HG02870 (cell line): Measurements from ENCODE around the gene ADGRF5.

Experiments
- ATAC-seq: cut with Tn5 transposase; IDR thresholded peaks from one replicate; pipeline ENCODE4 v1.9.1; 2021; ENCODE audit warnings: mild to moderate bottlenecking, moderate library complexity; ENCODE audit not compliant: unreplicated experiment

Gene ADGRF5

DNA sequence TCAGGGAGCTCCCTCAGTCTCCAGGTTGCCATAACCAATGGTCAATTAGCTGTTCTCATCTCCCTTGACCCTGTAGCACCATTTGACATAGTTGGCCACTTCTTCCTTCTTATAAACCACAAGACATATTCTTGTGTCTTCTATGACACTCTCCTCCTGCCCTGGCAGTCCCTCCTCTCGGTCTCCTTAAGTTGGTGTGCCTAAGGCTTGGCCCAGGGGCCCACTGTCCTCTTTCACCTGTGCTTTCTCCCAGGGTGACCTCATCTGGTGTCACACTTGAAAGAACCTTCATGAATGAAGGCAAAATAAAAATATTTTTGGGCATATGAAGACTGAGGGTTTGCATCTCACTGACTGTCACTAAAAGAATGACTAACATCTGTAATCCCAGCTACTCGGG, 9.7 kb upstream of the ADGRF5 start:
- no peak for ATAC-seq

DNA sequence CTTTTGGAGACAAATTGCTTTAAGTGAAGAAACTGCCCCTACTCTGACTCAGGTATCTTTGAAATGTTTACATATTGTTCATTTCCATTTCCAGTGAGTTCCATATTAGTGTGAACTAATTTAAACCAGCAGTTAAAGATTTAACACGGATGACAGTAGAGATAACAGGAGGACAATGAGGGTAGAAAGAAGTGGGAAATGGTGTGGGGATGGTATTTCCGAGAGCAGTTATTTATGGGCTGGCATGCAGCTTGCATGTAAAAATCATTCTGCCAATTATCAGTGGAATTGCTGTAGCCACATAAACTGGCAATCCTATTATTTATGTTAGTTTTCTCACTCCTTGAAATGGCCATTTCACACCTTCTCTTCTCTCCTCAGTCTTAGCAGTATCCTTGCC, 8.6 kb upstream of the ADGRF5 start:
- no peak for ATAC-seq

GRCh38 chr6:46927066-46927465, 5.3 kb upstream of the ADGRF5 start:
- ATAC-seq = no peak

DNA sequence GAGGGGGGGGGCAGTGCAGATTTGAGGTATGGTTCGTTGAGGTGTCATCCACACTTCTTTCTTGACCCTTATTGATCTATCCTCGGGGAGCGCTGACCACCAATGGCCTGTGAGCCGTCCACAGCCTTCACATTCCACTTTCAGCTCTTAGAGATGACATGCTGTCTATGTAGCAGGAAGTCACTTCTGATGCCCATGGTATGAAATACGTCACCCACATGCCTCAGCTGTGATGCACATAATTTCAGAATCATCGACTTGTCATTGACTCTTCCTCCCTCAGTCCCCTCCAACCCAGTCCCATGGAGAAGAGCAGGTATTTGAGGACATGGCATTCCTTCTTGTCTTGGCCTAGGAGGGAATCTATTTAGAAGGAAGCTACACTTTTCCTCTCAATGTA, 4.7 kb upstream of the ADGRF5 start:
- ATAC-seq = no peak

DNA sequence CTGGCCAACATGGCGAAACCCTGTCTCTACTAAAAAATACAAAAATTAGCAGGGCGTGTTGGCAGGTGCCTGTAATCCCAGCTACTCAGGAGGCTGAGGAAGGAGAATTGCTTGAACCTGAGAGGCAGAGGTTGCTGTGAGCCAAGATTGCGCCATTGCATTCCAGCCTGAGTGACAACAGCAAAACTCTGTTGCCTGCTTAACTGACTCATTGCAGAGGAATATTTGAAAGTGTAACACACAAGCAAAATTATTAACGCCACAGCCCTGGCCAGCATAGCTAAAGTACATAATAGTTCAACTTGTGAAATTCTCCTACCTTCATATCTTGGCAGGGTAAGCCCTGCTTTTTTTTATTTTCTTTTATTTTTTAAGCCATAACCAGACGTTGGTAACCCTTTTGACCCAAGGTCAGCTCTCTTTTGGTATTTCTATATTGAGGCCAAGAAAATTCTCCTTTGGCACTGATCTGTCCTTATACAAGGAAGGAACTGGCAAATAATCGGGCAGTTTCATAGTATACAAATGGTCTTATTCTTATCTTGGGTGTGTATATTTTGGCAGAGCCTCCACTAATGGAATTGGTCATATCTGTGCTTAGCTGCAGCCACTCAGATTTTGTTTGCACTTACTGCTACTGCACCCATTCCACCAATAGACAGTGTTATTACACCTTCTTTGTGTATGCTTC, 4.0 kb upstream of the ADGRF5 start:
- ATAC-seq = no peak

DNA sequence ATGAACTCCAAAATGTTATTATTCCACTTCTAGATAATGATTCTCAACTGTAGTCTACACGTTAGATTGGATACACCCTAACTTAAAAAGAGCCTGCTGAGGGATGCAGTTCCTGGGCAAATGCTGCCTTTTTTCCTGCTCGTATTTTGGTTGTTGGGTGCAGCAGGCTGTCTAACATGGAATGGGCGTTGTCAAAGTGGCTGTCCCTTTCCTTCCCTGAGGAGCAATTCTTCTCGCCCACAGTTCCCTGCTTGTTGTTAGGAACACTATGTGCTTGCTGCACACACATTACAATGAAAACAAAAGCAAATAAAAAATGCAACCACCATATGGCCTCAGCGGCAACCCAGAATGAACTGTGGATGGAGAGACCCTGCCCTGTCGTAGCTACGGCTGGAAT, 1.7 kb upstream of the ADGRF5 start:
- ATAC-seq = no peak

- ATAC-seq = no peak
Measured at GRCh38 chr6:46921059-46921458, 679 bp downstream of the ADGRF5 start.

- ATAC-seq = no peak
Measured at GRCh38 chr6:46918806-46919205, 2.9 kb downstream of the ADGRF5 start.

GRCh38 chr6:46917002-46917545, 4.7 kb downstream of the ADGRF5 start:
- ATAC-seq = no peak

DNA sequence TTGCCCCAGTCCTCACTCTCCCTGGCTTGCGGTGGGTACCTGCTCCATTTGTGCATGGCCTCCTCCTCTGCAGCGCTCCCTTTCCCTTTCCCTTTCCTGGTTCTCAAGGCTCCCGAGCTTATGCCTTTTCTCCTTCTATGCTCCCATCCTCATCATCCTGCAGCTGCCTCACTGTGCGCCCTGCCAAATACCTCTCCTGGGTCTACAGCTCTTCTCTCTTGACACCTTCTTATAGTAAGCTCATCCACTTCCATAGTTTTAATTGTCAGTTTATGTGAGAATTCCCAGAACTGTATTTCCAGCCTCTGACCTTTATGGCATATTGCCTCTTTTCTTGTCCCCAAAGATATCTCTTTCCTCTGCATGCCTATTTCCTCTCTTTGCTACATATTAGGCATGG, 5.9 kb downstream of the ADGRF5 start:
- ATAC-seq = no peak

- no peak for ATAC-seq
Measured at GRCh38 chr6:46915380-46915779, 6.4 kb downstream of the ADGRF5 start.

- no peak for ATAC-seq
Measured at GRCh38 chr6:46914279-46914810, 7.4 kb downstream of the ADGRF5 start.

- ATAC-seq = no peak
Measured at GRCh38 chr6:46909371-46909770, 12.4 kb downstream of the ADGRF5 start.

DNA sequence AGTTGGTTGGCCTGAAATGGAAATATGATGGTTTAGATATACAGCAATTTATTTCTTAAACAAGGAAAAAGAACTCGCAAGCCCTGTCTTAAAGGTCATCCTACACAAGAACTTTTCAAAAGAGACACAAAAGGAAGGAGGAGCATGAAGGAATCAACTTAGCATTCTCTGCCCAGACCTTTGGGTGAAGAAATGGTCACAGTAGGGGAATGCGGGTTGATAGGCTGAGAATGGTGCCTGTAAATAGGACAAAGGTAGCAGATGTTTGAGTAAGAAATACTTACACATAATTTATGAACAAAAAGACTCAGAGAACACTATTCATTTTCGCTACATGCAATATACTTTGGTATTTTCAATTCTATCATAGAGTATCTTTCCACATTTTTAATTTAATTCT, 15.0 kb downstream of the ADGRF5 start:
- ATAC-seq = no peak

DNA sequence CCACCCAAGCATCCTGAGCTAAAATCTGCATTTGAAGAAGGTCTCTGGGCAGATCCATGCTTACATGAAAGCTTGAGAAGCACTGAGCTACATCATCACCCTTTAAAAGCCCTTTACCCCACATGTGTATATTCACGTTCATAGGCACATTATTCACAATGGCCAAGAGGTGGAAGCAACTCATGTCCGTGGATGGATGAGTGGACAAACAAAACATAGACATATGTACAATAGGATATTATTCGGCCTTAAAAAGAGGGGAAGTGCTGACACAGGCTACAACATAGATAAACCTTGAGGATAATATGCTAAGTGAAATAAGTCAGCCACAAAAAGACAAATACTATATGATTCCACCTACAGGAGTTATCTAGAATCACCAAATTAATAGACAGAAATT, 17.6 kb downstream of the ADGRF5 start:
- no peak for ATAC-seq

DNA sequence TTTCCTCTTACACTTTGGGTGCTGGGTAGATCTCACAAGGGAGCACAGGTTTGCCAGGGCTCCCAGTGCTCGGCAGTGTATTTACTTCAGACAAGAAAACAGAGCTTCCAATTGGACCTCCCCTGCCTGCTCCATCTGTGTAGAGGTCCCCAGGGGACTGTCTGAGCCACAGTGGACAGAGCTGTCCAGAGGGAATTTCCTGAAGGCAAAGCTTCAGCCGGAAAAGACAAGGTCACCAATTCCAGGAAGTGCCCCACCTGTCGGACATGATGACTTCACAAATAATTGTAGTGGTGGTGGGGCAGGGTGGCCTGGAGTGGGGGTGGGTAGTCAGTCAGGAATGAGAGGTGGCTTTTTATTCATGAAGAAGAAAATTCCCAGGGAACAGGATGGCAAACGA, 18.6 kb downstream of the ADGRF5 start:
- no peak for ATAC-seq

GRCh38 chr6:46901882-46902314, 19.8 kb downstream of the ADGRF5 start:
- no peak for ATAC-seq

DNA sequence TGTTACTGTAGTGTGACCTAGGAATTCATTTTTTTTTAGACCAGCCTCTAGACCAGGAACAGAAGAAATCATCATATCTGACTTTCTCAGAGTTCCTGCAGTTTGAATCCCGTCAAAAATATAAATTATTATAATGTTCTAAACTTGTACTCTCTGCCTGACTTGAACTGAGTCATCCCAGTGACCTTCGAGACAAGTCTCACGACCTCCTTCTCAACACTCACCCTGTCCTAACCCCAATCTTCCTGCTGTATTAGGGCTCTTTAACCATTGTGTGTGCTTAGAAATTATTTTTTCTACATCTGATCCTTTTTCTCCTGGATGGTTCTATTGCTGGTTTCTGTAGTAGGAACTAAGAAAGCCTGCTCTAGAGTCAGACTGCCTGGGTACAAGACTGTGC, 21.5 kb downstream of the ADGRF5 start:
- ATAC-seq = no peak

- no peak for ATAC-seq
Measured at GRCh38 chr6:46899659-46900058, 22.1 kb downstream of the ADGRF5 start.

- ATAC-seq = no peak
Measured at GRCh38 chr6:46898006-46898405, 23.7 kb downstream of the ADGRF5 start.

- no peak for ATAC-seq
Measured at GRCh38 chr6:46896871-46897270, 24.9 kb downstream of the ADGRF5 start.

DNA sequence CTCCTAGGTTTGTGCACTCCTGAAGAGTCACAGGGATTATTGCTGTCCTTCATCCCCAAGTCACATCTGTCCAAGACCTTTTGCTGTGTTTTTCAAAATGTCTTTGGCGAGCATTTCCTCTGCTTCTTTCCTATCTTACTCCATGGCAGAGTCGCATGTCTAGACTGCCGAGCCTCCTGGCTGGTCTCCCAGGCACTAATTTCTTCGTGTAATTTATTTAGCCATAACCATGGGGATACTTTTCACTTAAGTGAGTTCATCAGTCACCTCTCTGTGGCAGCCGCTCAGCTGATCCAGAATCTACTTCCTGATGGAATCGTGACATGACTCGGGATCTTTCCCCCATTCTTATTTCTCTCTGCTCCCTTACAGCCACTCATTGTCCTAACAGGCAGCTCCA, 25.8 kb downstream of the ADGRF5 start:
- ATAC-seq = no peak

DNA sequence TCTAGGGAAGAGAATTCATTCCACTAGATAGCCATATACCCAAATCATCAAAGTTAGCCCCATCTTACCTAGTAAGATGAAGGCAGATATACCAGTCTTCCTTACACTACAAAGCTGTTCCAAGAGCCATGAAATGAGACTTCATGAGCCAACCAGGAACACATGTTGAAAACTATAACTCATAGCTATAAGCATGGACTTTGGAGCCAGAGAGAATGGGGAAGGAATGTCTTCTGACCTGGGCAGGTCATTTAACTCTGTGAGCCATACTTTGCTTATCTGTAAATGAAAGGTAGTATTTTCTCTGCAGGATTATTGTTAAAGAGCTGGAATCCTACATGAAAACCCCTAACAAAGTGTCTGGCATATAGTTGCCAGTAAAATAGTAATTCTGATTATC, 27.3 kb downstream of the ADGRF5 start:
- no peak for ATAC-seq
